22Rv1 (cell line): Measurements from ENCODE around the gene TPI1.

Experiments
- H3K27ac ChIP-seq: fragments of 450-650 bp; 2 replicates; pipeline ENCODE4 v1.5.1; 2017
- ZFX ChIP-seq: fragments of 450-650 bp; IDR thresholded peaks from 2 replicates; pipeline ENCODE4 v1.6.1; 2017; ENCODE audit warnings: antibody characterized with exemption, borderline replicate concordance
- TF ChIP-seq, protein P1 (sequence below): fragments of 450-650 bp; IDR thresholded peaks from 2 replicates; pipeline ENCODE4 v1.5.1; 2017; ENCODE audit warnings: mild to moderate bottlenecking

Gene TPI1

DNA sequence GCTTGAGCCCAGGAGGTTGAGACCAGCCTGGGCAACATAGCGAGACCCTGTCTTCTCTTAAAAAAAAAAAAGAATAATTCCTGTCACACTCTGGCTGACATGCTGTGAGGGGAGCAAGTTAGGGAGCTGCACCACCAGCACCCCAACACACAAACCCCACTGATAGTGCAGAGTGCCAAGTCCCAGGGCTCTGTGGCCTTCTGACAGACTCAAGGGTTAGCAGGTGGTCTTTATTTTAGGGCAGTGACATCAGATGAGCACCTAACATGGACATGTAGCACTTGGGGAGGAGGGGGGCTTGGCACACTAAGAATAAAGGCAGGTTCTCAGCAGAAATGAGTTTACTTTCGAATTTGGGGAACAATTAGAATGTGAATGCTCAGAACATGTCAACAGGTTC lies 8.5 kb upstream of the TPI1 start:
- TF ChIP-seq ZFX = no peak

DNA sequence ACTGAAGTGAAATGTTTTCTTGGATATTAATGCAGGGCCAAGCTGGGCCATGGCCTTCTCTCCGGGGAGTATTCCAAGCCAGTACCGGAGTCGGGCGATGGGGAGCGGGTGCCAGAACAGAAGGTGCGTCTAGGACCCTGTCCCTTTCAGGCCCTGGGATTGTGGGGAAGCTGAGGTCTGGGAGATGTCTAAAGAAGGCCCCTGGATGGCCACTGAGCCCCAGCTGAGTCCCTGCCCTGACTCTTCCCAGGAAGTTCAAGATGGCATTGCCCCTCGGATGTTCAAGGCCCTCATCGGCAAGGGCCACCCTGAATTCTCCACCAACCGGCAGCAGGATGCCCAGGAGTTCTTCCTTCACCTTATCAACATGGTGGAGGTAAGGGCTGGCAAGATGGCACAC lies 7.2 kb upstream of the TPI1 start:
- TF ChIP-seq ZFX = no peak
- TF ChIP-seq, protein P1, sequence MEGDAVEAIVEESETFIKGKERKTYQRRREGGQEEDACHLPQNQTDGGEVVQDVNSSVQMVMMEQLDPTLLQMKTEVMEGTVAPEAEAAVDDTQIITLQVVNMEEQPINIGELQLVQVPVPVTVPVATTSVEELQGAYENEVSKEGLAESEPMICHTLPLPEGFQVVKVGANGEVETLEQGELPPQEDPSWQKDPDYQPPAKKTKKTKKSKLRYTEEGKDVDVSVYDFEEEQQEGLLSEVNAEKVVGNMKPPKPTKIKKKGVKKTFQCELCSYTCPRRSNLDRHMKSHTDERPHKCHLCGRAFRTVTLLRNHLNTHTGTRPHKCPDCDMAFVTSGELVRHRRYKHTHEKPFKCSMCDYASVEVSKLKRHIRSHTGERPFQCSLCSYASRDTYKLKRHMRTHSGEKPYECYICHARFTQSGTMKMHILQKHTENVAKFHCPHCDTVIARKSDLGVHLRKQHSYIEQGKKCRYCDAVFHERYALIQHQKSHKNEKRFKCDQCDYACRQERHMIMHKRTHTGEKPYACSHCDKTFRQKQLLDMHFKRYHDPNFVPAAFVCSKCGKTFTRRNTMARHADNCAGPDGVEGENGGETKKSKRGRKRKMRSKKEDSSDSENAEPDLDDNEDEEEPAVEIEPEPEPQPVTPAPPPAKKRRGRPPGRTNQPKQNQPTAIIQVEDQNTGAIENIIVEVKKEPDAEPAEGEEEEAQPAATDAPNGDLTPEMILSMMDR = no peak
- no peak overlapping the region for H3K27ac ChIP-seq

More for the DNA sequence above, 8.5 kb upstream of the TPI1 start:
- H3K27ac ChIP-seq = no peak overlapping the region

DNA sequence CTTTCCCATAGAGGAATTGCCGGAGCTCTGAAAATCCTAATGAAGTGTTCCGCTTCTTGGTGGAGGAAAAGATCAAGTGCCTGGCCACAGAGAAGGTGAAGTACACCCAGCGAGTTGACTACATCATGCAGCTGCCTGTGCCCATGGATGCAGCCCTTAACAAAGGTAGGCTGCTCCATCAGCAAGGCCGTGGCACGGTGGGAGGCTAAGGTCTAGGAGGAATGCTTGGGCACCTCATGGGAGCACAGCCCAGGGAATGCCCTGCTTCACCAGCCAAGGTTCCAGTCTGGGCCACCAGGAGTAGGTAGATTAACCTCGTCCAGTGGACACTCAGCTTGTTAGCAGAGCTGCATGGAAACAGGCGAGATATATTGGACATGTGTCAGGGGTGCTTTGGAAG lies 6.4 kb upstream of the TPI1 start:
- TF ChIP-seq, protein P1 = no peak
- TF ChIP-seq ZFX = no peak
- H3K27ac ChIP-seq = no peak overlapping the region

DNA sequence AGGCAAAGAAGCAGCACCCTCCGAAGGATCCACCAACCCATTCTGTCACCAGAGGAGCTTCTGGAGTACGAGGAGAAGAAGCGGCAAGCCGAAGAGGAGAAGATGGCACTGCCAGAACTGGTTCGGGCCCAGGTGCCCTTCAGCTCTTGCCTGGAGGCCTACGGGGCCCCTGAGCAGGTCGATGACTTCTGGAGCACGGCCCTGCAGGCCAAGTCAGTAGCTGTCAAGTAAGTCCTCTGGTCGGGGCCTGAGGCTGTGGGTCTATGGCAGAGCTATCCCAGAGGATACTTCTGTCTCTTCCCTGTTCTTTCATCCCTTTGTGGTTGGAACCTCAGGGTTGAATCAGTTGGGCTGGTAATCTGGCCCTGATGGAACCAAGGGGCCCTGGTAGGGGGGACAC lies 5.9 kb upstream of the TPI1 start:
- TF ChIP-seq, protein P1 = no peak
- TF ChIP-seq ZFX = no peak
- H3K27ac ChIP-seq = no peak overlapping the region

DNA sequence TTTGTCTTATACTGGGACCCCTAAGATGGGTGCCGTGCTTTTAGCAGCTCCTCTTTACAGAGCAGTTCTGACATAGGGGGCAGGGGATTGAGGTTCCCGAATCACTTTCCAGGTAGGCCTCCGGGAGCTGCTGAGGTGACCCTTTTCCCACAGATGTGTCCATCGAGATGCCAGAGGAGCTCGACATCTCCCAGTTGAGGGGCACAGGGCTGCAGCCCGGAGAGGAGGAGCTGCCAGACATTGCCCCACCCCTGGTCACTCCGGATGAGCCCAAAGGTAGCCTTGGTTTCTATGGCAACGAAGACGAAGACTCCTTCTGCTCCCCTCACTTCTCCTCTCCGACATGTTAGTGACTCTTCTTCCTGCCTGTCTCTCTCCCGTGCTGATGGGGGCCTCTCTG lies 4.3 kb upstream of the TPI1 start:
- 0 out of 2 replicates have a peak overlapping the region, but pooled peaks have one; percentile 4 for H3K27ac ChIP-seq
- TF ChIP-seq, protein P1 = no peak
- no peak for TF ChIP-seq ZFX

DNA sequence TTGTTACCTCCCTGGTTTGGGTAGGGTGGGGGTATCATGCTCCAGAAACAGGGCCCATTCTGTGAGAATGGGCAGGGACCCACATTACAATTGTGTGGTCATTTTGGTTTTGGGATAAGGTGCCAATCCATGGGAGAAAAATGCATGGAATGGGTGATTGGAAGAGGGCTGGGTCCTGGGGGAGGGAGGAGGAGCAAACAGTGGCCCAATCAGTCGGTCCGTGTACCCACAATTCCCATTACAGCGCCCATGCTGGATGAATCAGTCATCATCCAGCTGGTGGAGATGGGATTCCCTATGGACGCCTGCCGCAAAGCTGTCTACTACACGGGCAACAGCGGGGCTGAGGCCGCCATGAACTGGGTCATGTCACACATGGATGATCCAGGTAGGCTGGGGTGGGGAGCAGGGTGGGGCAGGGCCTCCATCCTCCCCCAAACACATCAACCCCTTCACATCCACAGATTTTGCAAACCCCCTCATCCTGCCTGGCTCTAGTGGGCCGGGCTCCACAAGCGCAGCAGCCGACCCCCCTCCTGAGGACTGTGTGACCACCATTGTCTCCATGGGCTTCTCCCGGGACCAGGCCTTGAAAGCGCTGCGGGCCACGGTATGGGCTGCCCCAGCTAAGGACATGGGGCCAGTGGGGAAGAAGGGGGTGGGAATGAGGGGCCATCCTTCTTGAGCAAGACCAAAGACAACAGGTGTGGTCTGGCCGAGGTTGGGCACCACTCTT lies 3.6 kb upstream of the TPI1 start:
- H3K27ac ChIP-seq = 0 out of 2 replicates have a peak overlapping the region, but pooled peaks have one; percentile 4
- no peak for TF ChIP-seq ZFX
- TF ChIP-seq, protein P1 = no peak

DNA sequence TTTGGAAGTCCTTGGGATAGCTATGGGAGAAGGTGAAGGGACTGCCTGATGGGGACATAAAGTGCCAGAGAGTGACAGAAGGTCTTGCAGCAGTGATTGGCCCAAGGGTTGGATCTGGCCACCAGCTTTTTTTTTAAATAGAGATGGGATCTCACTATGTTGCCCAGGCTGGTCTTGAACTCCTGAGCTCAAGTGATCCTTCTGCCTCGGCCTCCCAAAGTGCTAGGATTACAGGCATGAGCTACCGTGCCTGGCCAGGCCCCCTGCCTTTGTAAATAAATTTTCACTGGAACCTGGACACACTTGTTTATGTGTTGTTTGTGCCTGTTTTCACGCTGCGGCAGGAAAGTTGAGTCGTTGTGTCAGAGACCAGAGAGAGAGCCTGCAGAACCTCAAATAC lies 2.0 kb upstream of the TPI1 start:
- 0 out of 2 replicates have a peak overlapping the region, but pooled peaks have one; percentile 99 for H3K27ac ChIP-seq

DNA sequence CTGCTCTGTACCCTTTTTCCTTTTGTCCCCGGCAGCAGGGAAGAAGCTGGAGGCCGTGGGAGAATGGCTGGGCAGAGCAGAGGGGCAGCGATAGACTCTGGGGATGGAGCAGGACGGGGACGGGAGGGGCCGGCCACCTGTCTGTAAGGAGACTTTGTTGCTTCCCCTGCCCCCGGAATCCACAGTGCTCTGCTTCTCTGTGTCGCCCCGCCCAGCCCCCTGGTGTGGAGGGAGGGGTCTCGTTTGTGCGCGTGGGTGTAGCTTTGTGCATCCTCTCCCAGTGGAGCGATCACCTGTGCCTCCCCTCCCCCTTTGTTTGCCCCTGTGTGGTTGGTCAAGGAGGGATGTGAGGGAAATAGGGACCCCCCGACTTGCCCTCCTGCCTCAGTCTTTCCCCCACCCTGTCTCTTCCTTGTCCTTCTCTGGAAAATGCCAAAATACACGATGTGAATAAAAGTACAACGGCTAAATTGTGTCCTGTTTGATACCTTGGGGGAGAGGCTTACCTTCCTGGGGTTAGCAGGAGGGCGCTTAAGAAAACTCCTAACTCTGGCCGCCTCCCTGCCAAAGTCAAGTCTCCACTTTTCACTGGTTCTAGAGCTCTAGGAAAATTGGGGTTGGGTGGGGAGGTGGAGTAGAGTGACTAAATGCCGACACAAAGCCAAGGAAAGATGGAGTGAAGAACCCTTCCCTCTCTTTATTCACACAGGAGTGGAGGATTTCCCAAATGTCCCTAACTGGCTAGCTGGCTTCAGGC lies 990 bp upstream of the TPI1 start:
- H3K27ac ChIP-seq = peak overlapping the region; percentile 99
- TF ChIP-seq, protein P1 = no peak
- TF ChIP-seq ZFX = no peak
